Uterus (tissue), 4 donors: ENCODE measurements around the gene OPCML. TPM values are rescaled to one million over a fixed set of nuclear protein-coding genes. Genes with fewer than 3 reads are reported as not detected.

Experiments
- DNase-seq, 2 donors: peaks; one replicate each; pipeline ENCODE4 v3.0.0-alpha.2; 2019 to 2020
- H3K27ac ChIP-seq, 2 donors: fragments of 200-600 bp; sonication (generic); 1 replicate in 1 of 2; 2 replicates in 1 of 2; pipeline ENCODE4 v1.5.1; 2016 to 2018
- H3K27me3 ChIP-seq, 2 donors: fragments of 200-600 bp; sonication (generic); one replicate each; pipeline ENCODE4 v1.5.1; 2018 to 2019; ENCODE audit warnings: control low read depth in 1 of 2
- H3K36me3 ChIP-seq, 2 donors: fragments of 200-600 bp; sonication (generic); one replicate each; pipeline ENCODE4 v1.5.1; 2019; ENCODE audit warnings: control low read depth in 1 of 2
- H3K4me1 ChIP-seq, 2 donors: fragments of 200-600 bp; sonication (generic); one replicate each; pipeline ENCODE4 v1.5.1; 2018 to 2019; ENCODE audit warnings: control low read depth in 1 of 2
- H3K4me3 ChIP-seq, 2 donors: fragments of 200-600 bp; sonication (generic); 1 replicate in 1 of 2; 2 replicates in 1 of 2; pipeline ENCODE4 v1.5.1; 2018 to 2019; ENCODE audit warnings: mild to moderate bottlenecking in 1 of 2
- H3K9me3 ChIP-seq, 2 donors: fragments of 200-600 bp; sonication (generic); one replicate each; pipeline ENCODE4 v1.5.1; 2019; ENCODE audit warnings: control low read depth in 1 of 2
- POLR2A ChIP-seq, 2 donors: fragments of 450-650 bp; IDR thresholded peaks; one replicate each; pipeline ENCODE4 v1.6.1; 2016; ENCODE audit warnings: antibody characterized with exemption in 2 of 2, mild to moderate bottlenecking in 1 of 2, moderate library complexity in 1 of 2
- intact Hi-C: fragments of 100-400 bp; cut with DNase I; formaldehyde crosslinking; loops from one replicate; pipeline ENCODE4 v1.15.1; 2023; ENCODE audit warnings: low total_unique reads
- total RNA-seq, 4 donors: library from RNA; depleted of rRNA in 3 of 4; stranded (reverse); fragments of >200 nt in 3 of 4; gene quantifications; one replicate each; pipeline versions ENCODE4 v1.1.0 to v1.2.4, GENCODE V29; 2014 to 2023
- TF ChIP-seq, protein P1 (sequence below), 4 experiments: fragments of 200-600 bp in 2 of 4; fragments of 450-650 bp in 2 of 4; sonication (generic) in 2 of 4; IDR thresholded peaks; one replicate each; pipeline ENCODE4 v1.5.1; 2016 to 2019; ENCODE audit warnings: antibody characterized with exemption in 4 of 4, mild to moderate bottlenecking in 2 of 4, moderate library complexity in 1 of 4
- donor health status: DM: yes; HTN: yes; CAD: no.

The OPCML gene
- total RNA-seq, 4 donors from 2014 or later, result under 0.01 to 3.9 (median 1.7) TPM

DNA sequence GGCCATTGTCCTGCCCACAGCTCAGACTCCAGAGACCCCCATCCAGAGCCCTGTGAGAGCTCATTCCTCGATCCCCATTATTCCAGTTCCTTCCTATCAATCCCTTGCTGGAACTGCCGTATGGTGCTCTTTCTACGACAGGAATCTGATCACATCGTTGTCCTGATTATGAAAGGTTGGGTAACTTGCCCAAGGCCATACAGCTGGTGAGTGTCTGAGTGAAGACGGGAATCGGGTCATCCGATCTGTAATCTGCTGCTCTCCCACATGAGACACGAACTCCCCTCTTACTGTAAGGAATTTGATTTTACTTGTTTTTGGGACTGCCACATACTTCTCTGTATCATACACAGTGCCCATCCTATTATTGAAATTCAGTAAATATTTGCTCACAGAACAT lies 149.1 kb downstream of the OPCML start:
- intact Hi-C loops, result no loop called here

DNA sequence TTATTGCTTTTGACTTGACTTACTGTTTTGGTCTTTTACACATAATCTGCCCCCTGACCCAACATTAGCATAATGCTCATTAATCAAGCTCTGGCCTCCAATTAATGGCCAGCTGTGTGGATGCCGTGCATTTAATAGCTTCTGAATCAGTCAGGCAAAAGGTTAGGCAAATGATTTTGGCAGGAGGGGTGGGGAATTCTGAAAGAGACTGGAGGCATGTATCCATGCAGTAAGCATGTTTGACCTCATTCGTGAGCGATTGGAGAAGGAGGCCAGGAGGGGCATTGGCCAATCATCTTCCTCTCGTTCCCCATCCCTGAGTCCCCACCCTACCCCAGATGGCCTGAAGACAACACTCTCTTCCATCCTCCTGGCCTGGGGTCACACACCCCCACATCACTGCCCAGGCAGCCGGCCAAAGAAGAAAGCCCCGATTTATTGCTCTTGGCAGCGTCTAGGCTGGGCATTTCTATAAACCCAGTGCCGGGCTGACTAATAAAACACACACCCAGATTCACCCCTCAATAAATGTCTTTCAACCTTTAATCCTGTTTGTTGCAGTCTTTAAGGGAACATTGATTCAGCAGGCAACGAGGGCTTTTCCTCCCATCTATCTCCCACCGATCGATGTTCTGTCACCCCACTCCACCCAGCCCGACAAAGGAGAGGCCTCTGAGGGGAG lies 150.0 kb downstream of the OPCML start:
- Histone ChIP-seq H3K36me3 (no peaks in the 10 kb centered on the region), H3K4me1 (no peaks in the 10 kb centered on the region), H3K27me3 (no peaks in the 10 kb centered on the region), H3K4me3 (no peak overlapping the region), H3K27ac (no peak overlapping the region), H3K9me3 (no peaks in the 10 kb centered on the region)
- TF ChIP-seq, protein P1, sequence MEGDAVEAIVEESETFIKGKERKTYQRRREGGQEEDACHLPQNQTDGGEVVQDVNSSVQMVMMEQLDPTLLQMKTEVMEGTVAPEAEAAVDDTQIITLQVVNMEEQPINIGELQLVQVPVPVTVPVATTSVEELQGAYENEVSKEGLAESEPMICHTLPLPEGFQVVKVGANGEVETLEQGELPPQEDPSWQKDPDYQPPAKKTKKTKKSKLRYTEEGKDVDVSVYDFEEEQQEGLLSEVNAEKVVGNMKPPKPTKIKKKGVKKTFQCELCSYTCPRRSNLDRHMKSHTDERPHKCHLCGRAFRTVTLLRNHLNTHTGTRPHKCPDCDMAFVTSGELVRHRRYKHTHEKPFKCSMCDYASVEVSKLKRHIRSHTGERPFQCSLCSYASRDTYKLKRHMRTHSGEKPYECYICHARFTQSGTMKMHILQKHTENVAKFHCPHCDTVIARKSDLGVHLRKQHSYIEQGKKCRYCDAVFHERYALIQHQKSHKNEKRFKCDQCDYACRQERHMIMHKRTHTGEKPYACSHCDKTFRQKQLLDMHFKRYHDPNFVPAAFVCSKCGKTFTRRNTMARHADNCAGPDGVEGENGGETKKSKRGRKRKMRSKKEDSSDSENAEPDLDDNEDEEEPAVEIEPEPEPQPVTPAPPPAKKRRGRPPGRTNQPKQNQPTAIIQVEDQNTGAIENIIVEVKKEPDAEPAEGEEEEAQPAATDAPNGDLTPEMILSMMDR (IDR thresholded peaks at IDR 0.05), result no peak
- no peak for TF ChIP-seq POLR2A (IDR thresholded peaks at IDR 0.05)
- DNase-seq, result no peak
- intact Hi-C loops, result no loop called here

More for the DNA sequence above, 149.1 kb downstream of the OPCML start:
- no peak for DNase-seq
- Histone ChIP-seq H3K9me3 (no peaks in the 10 kb centered on the region), H3K27ac (no peak overlapping the region), H3K4me3 (no peak overlapping the region), H3K36me3 (no peaks in the 10 kb centered on the region), H3K27me3 (no peaks in the 10 kb centered on the region), H3K4me1 (no peaks in the 10 kb centered on the region)
- TF ChIP-seq POLR2A (IDR thresholded peaks at IDR 0.05), result no peak
- TF ChIP-seq, protein P1 (IDR thresholded peaks at IDR 0.05), result no peak

GRCh38 chr11:133381761-133382130 lies 150.6 kb downstream of the OPCML start:
- H3K36me3 ChIP-seq, result no peaks in the 10 kb centered on the region
- no peak overlapping the region for H3K4me3 ChIP-seq
- no peak for DNase-seq
- no peaks in the 10 kb centered on the region for H3K9me3 ChIP-seq
- H3K4me1 ChIP-seq, result no peaks in the 10 kb centered on the region
- no peaks in the 10 kb centered on the region for H3K27me3 ChIP-seq
- no peak overlapping the region for H3K27ac ChIP-seq
- TF ChIP-seq, protein P1 (IDR thresholded peaks at IDR 0.05), result no peak
- TF ChIP-seq POLR2A (IDR thresholded peaks at IDR 0.05), result no peak
- intact Hi-C loops, result no loop called here

DNA sequence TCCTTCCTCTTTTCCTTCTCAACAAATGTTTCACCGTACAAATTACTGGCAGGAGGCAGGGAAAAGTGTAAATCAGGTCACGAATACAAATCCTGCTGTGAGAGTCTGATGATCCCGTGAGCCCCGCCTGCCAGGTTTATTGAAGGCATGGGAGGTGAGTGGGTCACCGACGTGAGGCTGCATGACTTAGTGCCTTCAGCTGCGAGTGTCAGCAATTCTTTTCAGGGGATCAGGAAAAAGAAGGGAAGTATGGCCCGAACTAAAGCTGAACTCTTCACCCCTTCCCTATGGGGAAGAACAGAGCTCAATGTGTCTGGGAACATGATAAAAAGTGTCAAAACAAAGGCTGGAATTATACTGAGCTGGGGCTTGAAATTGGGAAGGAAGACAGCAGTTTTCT lies 166.2 kb downstream of the OPCML start:
- no peak overlapping the region for H3K4me3 ChIP-seq
- no peaks in the 10 kb centered on the region for H3K9me3 ChIP-seq
- intact Hi-C loops, result no loop called here
- H3K36me3 ChIP-seq, result no peaks in the 10 kb centered on the region
- H3K4me1 ChIP-seq, result no peaks in the 10 kb centered on the region
- no peaks in the 10 kb centered on the region for H3K27me3 ChIP-seq
- no peak for DNase-seq
- no peak overlapping the region for H3K27ac ChIP-seq
- TF ChIP-seq POLR2A (IDR thresholded peaks at IDR 0.05), result no peak
- TF ChIP-seq, protein P1 (IDR thresholded peaks at IDR 0.05), result no peak

GRCh38 chr11:133362916-133363315 lies 169.4 kb downstream of the OPCML start:
- no peak overlapping the region for H3K4me3 ChIP-seq
- DNase-seq, result no peak
- H3K9me3 ChIP-seq, result no peaks in the 10 kb centered on the region
- intact Hi-C loops, result no loop called here
- TF ChIP-seq, protein P1 (IDR thresholded peaks at IDR 0.05), result no peak
- TF ChIP-seq POLR2A (IDR thresholded peaks at IDR 0.05), result no peak
- no peaks in the 10 kb centered on the region for H3K36me3 ChIP-seq
- no peaks in the 10 kb centered on the region for H3K27me3 ChIP-seq
- no peaks in the 10 kb centered on the region for H3K4me1 ChIP-seq
- H3K27ac ChIP-seq, result no peak overlapping the region
